NCI-H1436 (cell line): ENCODE results near the gene INPP5A.
A peak's percentile ranks its signal among the peaks of the same experiment; 100 is the strongest.

ENCODE experiments used
- DNase-seq: peaks from one replicate; lab custom pipeline; 2025; lab: John Stamatoyannopoulos, UW

INPP5A gene

DNA sequence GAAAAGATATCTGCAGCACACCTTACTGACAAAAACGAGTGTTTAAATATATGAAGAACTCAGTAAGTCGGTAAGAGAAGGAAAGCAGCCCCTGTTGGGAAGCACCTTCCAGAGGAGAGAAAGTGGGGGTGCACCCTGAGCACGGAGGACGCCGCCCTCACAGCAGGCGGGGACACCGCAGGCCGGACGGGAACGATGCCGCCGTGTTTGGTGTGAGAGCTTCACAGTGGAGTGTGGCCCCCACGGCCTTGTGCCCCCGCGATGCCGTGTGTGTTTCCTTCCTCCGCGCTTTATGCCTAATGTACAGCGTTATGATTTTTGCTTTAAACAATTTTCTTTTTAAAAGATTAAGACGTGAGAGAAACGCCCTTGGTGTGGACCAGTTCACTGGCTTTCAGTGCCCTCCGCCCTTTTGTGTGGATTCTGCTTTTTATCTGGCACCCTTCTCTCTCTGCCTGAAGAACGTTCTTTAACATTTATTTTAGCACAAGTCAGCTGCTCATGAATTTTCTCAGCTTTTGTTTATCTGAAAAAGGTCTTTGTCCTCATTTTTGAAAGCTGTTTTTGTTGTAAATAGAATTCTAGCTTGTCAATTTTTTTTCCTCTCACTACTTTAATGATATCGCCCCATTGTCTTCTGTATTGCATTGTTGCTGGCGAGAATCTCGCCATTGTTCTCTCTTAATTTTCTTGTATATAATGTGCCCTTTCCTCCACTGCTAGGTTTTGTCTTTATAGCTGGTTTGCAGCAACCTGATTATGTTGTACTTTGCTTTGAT lies 110.7 kb downstream of the INPP5A start:
- no peak for DNase-seq

- no peak for DNase-seq
Measured at GRCh38 chr10:132648851-132649528, 111.4 kb downstream of the INPP5A start.

DNA sequence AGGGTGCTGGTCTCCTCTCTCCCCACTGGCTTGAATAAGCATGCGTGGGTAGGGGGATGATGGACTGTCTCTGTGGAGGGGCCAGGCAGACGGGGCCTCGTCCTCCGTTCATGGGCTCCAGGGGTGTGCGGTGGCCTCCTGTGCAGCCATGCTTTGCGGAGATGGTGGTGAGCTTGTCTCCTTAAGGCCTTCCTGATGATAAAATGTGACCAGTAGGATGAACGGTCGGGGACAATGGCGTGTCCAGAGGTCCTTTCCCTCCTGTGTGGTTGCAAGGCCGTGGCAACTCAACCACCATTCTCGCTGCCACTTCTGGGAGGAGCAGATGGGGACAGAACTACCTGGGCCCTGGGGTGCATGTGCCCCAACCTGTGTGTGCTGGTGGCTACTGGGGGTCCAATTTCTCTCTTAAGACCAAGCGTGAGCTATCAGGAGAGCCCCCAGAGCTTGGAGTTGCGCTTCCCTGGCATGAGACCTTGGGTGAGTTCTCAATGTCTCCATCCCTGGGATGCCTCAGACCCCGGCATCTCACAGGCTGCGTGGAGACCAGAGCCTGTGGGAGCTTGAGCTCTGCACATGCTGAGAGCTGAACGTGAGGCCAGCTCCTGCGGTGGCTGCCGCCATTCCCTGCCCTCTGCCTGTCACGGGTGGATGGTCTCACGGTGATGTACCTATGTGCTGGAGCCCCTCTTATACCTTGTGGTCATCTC lies 112.2 kb downstream of the INPP5A start:
- no peak for DNase-seq

GRCh38 chr10:132650611-132651250 lies 113.1 kb downstream of the INPP5A start:
- no peak for DNase-seq

GRCh38 chr10:132651511-132652029 lies 114.0 kb downstream of the INPP5A start:
- DNase-seq, result no peak

GRCh38 chr10:132652446-132652845 lies 114.9 kb downstream of the INPP5A start:
- DNase-seq, result no peak

DNA sequence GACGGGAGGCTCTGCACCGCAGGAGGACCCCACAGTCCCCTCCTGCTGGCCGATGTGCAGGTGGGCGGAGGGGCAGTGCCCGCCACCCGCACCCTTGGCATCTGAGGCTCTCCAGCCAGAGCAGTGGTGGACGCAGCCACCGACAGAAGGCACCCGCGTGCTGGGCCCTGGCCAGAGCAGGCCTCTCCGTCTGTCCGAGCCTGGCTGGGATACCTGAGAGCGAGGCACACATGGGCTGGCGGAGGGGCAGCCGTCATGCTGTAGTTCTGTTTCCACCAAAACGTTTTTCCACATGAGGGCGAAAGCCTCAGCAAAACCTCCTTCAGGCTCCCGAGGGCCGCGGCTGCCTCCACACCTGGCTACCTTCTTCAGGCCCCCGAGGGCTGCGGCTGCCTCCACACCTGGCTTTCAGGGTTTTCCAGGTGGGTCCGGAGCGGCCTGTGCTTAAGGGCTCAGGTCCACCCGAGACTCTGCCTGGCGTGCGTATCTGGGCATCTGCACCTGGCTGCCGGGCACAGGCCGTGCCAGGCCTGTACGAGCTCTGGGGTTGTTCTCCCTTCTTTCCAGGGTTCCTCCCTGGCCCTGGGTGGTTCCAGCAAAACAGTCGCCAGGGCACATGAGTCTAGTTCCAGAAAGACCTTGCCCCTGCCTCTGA lies 115.5 kb downstream of the INPP5A start:
- DNase-seq, result no peak

DNA sequence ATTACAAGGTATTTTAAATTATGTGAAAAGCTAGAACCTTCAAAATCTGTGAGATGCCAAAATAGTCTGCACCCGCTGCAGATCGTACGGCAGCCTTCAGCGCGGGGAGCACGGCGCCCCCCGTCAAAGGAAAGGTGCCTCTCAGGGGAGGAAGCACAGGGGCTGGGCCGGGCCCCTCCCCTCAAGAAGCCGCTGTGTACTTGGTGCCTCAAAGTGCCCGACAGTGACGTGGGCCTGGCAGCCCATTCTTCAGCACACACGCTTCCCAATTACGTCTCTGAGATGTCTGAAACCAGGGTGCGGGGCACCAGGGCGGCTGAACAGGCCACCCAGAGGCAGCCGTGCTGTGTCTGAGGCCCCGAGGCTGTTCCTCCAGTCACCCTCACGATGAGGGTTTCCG lies 116.1 kb downstream of the INPP5A start:
- no peak for DNase-seq

DNA sequence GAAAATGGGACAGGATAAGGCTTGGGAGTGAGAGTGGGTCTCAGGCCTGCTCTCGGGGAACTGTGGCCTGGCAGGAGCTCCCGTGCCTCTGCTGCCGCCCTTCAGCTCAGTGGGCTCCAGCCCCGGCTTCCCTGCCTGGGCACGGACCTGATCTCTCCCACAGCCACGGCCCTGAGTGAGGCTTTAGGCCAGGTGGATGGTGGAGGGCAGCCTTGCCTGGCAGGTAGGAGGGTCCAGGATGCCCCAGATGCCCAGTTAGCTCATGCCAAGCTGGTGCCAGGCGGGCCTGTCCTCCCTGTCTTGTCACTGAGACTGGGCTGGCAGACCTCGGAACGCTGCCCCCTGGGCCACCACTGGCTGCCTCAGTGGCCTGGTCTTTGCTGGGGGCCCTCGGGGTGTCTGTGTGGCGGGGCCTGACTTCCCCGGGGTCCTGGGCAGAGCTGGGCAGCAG lies 116.6 kb downstream of the INPP5A start:
- DNase-seq, result no peak

DNA sequence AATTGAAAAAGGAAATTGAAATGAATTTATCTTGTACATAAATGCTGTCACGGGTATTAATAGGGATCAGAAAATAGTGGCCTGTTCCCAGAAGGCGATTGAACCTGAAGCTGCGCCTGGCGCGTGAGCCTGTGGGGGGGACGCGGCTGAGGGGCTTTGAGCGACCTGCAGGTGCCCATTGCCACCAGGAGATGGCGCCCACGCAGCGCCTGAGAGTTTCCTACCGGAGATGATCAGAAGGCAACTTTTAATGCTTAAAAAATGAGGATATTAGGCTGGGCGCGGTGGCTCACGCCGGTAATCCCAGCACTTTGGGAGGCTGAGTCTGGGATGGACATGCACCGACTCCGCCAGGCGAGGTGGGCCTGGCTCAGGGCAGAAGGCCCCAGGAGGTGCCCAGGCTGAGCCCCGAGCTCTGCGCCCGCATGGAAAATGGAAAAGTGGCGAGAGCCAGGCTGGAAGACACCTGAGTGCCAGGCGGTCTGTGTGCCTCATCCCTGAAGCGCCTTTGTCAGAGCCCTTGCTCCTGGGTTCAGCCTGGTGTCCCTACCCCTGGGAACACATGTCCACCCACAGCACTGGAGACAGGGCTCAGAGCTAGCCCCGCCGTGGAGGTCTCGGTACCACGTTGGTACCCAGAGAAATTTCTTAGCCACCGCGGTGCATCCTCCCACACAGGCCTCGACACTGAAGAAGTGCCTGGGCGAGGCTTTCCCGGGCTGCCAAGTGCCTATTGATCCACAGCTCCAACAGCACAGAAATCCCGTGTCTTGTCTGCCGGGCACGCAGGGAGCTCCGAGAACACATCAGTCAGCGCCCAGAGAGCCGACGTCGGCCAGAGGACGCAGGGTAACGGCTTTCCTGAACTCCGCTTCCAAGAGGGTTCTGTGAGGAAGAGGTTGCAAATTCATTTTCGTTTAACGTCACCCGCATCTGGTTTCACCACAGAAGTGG lies 117.4 kb downstream of the INPP5A start:
- DNase-seq, result peak; percentile 57

GRCh38 chr10:132655735-132656134 lies 118.1 kb downstream of the INPP5A start:
- DNase-seq, result no peak

DNA sequence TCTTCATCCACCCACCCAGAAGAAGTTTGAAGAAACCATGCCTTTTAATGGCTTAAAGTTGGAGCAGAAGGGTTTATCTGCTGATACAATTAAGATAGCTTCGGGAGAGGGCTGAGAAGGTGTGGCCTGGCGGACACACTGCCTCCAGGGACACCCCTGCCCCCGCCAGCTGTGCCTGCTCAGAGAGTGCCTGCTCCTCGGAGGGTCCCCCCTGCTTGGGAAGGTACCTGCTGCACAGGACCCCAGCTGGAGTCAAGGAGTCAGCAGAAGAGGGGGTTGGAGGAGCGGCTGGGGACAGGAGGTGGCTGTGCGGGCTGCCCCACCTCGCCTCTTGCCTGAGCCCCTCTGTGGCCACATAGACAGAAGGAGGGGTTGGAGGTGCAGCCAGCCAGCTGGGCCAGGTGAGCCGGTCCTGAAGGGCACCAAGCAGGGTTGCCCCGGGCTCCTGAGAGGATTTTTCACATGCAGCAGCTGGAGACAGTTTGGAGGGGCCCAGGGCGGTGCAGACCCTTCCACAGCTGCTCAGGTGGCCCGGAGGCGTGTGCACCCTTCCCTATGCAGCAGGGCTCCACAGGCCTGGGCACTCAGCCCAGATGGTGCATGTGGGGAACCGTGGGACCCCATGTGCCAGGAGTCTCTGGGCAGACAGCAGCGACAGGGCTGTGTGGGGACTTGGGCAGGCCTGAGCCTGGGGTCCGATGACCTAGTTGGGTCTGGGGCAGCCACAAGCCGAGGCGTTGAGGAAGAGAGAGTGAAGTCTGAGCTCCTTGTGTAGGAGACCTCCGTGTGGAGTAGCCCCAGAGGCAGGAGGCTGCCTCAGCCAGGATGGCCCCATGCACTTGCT lies 118.9 kb downstream of the INPP5A start:
- DNase-seq, result no peak

DNA sequence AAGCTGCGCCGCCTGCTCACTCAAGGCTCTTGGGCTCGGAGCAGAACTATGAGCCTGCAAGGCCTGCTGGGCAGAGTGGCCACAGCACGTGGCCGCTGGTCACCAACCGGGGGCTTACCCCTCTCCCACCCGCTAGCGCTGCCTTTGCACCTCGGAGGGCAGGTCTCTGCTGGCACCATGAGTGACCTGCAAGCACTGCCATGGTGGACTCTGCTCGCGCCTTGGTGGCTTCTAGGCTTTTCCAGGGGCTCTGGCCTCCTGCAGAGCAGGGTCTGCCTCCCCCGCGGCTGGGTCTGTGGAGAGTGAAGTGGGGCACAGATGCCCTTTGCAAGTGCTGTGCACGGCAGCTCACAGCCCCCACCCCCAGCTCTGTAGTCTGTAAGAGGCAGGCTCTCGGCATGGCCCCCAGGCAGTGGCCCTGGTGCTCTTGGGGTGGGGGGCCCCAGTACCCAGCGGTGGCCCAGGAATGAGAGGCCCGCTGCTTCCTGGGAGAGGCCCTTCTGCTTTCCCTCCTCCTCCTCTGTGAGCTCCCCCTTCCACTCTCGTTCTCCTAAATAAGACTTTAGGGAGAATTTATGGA lies 119.6 kb downstream of the INPP5A start:
- DNase-seq, result no peak

GRCh38 chr10:132657748-132658147 lies 120.2 kb downstream of the INPP5A start:
- no peak for DNase-seq

DNA sequence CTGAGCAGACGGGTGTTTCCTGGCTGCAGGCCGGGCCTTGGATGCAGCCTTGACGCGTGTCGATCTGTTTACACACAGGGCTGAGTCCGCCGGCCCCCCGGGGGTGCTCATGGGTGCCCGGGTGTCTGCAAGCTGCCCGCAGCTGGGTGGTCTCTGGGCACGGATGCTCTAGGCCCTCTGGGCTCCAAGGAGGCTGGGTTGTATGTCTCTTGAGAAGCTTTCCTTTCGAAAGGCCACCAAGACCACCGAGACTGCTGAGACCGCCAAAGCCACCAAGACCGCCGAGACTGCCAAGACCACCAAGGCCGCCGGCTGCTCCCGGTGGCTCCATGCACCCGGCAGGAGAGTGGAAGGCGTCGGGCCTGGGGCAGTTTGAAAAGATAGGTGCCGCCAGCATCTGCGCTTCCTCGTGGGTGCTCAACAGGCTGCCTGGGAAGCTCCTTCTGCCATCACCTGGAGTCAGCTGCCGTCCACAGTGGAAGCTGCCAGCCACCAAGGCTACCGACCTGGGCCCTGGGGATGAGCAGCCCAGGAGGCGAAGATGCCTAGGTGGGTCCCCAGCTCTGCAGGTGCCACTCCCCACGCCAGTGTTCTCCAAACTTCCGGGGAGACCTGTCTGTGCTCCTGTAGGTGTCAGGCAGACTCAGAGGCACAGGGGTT lies 121.1 kb downstream of the INPP5A start:
- DNase-seq, result no peak

- DNase-seq, result no peak
Measured at GRCh38 chr10:132659206-132660091, 121.9 kb downstream of the INPP5A start.

- DNase-seq, result no peak
Measured at GRCh38 chr10:132660385-132660784, 122.8 kb downstream of the INPP5A start.
